NCI-H526 (cell line): ENCODE measurements around the gene SNX17.
A peak's percentile ranks its signal among the peaks of the same experiment; 100 is the strongest.
"Not testable (repeated sequence)": the region's sequence is repeated elsewhere in the genome, so short reads cannot be mapped to it uniquely, and the experiment has no call there.

ENCODE experiments used
- DNase-seq, 2 experiments: peaks; one replicate each; lab custom pipeline; 2025; lab: John Stamatoyannopoulos, UW

Gene SNX17

DNA sequence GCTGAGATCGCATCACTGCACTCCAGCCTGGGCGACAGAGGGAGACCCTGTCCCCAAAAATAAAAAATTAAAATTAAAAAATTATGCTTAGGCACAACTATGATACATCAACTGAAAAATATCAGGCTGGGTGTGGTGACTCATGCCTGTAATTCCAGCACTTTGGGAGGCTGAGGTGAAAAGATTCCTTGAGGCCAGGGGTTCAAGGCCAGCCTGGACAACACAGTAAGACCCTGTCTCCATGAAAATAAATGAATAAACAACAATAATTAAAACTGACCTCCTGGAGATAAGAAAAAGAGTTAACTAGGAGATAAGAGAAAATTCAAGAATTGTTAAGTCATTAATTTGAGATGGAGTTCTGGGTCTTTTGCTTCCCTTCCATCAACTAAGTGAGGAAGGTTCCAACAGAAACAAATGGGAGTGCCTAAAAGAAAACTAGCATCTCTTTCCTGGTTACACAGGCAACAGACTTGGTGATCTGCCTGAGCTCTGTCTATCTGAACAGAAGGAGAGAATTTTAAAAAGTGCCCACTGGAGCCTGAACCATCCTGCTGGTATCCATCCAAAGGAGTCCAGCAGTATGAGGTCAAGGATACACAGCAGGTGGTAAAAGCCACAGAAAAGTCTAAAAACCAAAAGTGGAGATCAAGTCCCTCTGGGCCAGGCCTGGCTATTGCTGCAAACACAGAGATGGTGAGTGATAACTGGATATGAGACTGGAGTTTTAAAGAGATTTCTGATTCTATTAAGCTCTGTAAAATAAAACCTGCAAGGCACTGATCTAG, 30.1 kb downstream of the SNX17 start:
- no peak for DNase-seq

GRCh38 chr2:27407798-27408491, 37.5 kb downstream of the SNX17 start:
- peak; percentile 76 to 84 for DNase-seq

GRCh38 chr2:27408601-27409320, 38.3 kb downstream of the SNX17 start:
- DNase-seq, result peak in 1 of 2 experiments; percentile 63

- peak; percentile 78 to 98 for DNase-seq
Observed at GRCh38 chr2:27409321-27410073, 39.1 kb downstream of the SNX17 start, which contains the start of gene PPM1G. PPM1G (minus strand) TSS chr2:27409591; CDS start chr2:27409422, 169 bp downstream.

GRCh38 chr2:27412419-27413152, 42.2 kb downstream of the SNX17 start:
- no peak for DNase-seq

DNA sequence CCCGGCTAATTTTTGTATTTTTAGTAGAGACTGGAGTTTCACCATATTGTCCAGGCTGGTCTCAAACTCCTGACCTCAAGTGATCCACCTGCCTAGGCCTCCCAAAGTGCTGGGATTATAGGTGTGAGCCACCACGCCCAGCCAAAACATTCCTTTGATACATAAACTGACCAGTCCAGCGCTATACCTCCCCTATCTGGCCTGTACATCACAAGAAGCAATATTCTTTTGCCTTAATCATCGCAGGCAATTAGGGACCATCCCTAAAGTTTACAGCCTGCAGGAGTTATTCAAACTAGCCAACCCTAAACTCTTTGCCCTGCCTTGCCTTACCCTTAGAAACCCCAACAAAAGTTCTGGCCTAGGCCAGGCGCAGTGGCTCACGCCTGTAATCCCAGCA, 45.7 kb downstream of the SNX17 start:
- no peak for DNase-seq

GRCh38 chr2:27420996-27421395, 50.6 kb downstream of the SNX17 start:
- DNase-seq, result no peak

DNA sequence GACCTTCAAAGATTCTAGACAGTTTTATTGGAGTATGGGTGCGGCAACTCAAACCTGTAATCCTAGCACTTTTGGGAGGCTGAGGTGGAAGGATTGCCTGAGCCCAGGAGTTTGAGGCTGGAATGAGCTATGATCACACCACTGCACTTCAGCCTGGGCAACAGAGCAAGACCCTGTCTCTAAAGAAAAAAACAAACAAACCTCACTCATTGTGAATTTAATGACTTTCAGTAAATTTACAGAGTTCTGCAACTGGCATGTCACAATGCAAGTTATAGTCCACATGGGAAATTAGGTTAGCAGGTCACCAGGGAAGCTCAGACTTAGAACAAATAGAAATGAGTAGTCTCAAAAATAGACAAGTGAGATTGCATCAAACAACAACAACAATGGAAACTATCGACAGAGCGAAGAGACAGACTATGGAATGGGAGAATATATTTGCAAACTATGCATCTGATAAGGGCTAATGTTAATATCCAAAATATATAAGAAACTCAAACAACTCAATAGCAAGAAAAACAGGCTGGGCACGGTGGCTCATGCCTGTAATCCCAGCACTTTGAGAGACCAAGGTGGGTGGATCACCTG, 51.3 kb downstream of the SNX17 start:
- DNase-seq, result no peak

DNA sequence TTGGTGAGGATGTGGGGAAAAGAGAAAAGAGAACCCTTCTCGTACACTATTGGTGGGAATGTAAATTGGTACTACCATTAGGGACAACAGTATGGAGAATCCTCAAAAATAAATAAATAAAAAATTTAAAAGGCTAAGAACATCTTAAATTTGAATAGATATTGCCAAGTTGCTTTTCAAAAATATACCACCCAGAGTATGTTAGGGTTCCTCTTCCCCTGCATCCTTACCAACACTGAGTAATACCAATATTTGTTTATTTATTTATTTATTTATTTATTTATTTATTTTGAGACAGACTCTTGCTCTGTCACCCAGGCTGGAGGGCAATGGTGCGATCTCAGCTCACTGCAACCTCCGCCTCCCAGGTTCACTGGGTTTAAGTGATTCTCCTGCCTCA, 52.5 kb downstream of the SNX17 start:
- no peak for DNase-seq

- DNase-seq, result not testable (repeated sequence)
Observed at GRCh38 chr2:27425039-27425438, 54.6 kb downstream of the SNX17 start.
